Limb (tissue), 2 donors: Measurements from ENCODE around the gene IL16.

Experiments used
- DNase-seq, 2 donors: peaks; one replicate each; pipeline ENCODE4 v3.0.0-alpha.2; 2016; ENCODE audit errors: extremely low spot score in 2 of 2

Gene IL16

DNA sequence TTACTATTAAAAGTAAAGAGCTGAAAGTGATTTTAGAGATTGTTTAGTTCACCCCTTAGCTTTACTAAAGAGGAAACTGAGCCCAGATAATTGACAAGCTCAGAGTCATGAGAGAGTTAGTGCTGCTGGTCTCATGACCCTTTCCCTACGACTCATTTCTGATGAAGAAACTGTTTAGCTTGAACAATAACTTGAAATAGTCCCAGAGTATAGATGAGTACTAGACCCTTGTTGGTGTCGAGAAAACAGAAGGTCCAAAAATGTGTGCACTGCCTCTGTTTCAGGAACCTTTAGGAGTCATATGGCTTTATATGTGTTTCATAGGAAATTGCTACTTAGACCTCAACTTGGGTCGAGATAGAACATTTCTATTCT is 58.2 kb downstream of the IL16 start:
- no peak for DNase-seq

DNA sequence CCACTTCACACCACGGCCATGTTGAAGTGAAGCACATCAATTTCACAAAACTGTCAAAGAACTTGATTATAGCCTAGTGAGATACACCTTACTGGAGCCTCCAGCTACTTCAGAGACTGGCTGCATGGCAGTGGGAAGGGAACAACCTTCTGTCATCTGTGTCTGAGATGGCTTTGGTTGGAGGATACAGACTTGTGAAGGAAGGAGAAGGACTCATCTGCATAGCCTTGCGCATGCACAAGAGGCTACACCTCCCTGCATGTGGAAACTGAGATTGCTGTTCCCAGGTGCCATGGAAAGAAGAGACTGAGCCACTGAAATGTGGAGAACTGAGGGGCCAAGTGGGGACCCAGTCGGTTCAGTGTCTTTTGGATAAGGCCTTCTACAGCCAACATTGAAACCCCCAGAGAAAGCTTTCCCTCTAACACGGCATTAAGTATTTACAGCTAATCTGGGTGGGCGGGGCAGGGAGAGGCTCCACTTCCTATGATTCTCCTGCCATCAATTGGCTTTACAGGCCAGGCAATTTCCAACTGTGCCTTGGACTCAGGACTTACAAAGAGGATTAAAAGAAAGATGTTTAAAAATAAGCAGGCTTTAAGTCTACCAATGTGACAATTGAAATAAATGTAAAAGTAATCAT is 58.8 kb downstream of the IL16 start:
- DNase-seq = no peak

DNA sequence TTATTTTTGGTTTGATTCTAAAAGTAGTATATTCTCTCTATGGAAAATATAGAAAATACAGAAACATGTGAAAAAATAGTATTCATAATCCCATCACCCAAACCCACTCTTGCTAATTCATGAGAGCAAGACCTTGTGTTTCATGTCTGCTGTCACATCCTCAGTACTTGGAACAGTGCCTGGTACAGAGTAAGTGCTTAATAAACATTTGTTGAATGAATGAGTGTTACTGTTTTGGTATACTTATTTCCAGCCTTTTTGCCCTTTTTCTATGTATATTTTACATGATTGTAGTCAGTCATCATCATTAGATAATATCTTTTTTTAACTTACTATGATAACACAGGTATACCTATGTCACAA is 59.3 kb downstream of the IL16 start:
- no peak for DNase-seq

DNA sequence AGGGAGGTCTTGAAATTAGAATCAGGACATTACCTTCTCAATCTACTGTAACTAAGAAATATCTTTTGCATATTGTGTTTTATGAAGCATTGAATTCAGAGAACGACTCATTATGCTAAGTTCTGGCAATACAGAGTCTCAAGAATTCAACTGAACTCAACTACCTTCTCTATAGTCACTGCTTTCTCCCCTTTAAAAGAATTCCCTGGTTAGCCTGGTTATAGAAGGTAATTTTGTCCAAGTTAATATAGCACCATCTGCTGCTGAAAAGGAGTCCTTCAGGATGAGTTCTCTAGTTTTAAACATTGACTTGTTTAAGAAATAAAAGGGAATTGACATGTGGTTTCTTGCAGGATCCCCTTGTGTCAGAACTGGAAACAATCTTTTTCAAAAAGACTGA is 60.2 kb downstream of the IL16 start:
- peak in 1 of 2 donors; percentile 71 for DNase-seq

DNA sequence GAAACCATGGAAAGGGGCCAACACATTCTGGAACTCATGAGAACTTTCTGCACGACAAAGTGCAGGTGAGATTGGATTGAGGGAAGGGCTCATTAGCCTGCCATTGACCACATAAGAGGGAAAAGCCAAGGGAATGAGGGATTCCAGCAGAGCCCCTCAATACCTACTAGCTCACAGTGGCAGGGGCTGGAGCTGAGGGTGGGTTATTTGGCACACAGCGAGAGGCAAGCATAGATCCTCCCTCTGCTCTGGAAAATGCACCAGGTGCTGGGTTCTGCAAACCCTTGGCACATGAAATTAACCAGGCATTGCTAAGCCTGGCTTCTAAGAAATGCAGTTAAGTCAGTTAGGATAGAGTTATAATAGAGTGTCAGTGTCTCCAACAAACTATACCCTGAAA is 60.8 kb downstream of the IL16 start:
- DNase-seq = no peak

DNA sequence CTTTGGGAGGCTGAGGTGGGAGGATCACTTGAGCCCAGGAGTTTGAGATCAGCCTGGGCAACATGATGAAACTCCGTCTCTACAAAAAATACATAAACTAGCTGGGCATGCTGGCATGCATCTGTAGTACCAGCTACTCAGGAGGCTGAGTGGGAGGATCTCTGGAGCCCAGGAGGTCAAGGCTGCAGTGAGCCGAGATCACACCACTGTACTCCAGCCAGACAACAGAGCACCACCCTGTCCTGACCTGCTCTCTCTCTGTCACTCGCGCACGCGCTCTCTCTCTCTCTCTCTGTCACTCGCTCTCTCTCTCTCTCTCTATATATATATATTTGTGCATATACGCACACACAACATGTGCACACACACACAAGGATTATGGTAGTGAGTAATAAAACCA is 61.8 kb downstream of the IL16 start:
- no peak for DNase-seq

DNA sequence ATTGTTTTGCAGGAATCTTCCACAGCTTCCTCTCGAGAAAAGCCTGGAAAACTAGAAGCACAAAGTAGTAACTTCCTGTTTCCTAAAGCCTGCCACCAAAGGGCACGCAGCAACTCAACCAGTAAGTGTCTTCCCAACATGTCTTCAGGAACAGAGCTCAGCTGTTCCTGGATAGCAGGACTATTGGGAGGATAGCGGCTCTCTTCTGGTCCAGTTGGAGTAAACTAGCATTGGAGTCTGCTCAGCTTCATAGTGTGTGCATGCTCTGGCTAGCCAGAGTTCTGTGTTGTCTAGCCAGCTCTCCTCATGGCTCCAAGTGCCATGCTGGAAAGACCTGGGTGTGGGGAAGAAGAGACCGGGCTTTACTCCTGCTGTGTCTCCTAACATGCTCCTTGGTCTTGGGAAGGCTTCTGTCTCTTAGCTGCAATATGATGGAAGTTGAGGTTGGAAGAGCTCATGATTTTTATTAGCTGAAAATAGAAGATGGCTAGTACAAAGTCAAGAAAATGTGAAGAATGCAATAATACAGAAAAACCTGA is 63.1 kb downstream of the IL16 start:
- DNase-seq = no peak

DNA sequence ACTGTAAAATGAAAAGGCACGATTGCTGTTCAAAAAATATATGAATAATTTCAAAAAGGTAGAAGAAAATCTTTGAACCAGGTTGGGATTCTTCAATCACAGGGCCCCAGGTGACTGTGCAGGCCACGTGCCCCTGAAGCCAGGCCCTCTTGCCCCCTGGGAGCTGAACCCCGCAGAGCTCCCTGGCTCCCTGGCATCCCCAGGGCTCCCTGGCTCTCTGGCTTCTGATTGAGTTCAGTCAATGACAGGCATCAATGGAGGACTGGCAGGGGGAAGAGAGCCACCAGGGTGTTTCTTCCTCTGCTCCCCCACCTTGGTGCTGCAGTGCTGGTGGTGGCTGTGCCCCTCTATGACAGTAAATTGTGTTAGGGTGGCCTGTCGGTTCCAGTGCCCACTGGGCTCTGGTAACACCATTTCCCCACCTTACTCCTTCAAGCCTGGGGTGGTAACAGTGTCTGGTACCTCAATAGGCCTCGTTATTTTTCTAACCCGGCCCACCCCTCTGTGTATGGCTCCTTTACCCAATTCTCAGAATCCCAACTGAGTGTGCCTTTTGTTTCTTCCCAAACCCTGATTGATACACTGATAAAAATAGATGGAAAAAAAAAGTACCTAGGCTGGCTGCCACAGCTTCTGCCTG is 64.6 kb downstream of the IL16 start:
- DNase-seq = no peak

DNA sequence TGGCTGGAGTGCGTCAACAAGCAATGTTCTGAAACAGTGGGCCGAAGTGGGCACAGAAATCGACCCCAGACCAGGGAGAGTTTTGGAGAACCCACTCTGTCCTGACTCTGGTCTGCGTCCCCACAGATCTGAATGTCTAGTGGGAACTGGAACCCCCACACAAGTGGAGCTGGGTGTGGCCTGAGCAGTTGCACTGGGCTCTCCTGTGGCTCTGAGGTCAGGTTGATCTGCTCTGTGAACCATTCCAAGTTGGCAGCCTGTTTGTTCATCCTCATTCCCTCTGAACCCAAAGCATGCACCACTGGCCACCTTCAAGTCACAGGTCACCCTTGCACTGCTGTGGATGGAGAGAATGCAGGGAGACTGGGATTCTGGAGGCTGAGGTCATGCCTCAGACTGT is 66.8 kb downstream of the IL16 start:
- DNase-seq = no peak

DNA sequence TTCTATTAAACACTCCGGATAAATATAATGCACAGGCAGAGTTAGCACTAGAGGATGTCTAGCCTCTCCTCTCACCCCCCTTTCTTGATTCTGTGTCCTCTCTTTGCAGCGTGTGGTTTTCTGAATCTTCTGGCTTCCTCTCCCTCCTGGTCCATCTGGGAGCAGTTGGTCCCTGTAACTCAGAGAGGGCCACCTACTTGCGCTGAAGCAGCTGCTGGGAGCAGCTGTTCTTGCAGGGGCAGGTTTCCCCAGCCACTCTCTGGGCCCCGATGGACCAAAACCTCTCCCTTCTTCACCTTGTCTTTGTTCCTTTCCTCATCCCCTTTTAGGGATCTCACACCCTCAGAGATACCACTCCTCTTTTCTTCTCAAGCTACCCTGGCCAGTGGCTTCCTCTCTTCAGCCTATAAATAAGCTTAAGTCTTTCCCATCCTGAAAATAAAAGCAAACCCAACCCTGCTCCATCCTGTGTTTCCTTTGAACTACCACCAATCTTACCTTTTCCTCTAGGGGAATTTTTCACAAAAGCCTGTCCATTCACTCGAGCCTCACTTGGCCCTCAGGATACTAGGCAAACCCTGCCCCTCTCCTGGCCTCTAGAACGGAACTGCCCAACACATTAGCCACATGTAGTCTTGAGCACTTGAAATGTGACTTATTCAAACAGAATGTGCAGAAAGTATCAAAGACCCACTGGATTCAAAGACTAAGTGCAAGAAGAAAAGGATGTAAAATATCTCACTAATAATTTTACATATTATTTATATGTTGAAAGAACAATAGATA is 67.6 kb downstream of the IL16 start:
- DNase-seq = no peak

DNA sequence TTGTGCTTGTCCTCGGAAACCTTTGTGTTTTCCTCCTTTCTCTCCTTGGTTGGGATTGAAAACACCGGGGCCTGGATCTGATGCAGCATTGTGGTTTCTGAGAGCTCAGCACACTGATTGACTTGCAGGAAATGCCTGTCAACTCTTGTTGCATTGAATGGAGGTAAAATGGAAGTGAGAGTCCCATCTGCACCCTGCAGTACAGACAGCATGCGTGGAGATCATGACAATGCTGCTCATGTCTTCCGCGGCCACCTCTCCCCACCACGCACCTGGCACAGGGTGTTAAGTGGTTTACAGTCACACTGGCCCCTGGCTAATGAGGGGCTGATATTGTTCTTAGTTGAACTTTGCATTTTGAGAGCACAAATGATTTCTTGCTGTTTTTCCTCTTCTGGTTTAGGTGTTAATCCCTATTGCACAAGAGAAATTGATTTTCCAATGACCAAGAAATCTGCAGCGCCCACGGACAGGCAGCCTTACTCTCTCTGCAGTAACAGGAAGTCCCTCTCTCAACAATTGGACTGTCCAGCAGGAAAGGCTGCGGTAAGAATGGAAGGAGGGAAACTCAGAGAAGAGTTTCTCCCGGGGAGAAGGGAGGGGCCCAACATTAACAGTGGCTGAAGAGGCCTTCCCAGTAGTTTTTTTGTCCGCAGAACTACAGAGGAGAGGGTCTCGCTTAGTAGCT is 68.7 kb downstream of the IL16 start:
- no peak for DNase-seq

DNA sequence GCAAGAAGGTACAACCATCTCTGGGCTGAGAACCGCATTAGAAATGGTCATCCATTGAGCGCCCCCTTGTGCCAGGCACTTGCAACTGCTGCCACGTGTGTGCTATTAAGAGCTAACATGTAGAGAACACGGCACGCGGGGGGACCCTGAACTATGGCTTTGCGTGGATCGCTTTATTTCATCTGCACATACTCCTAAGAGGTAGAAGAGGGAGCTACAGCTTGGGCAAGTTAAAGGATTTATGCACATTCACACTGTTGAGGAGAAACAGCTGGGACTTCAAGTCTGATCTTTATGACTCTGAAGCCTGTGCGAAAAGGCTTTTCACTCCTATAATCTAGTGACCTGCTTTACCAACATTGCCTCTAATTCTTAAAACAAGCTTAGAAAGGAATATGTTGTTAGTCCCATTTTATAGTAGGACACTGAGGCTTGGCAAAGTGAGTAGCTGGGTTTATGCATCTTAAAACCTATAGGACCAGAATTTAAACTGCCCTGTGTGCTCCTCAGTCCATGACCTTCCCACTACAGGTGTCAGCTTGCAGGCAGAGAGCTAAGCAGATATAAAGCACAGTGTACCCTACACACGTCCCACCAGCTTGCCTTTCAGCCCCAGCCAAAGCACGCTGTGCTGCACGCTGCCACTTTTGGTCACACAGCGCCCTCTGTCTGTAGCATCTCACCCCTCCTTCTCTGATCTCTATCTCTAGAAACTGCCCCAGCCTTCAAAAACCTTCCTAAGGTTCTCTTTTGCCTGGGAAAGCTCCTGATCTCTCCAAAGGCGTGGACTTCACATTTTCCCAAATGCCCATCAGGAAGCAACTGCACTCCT is 69.5 kb downstream of the IL16 start:
- peak; percentile 85 to 89 for DNase-seq

DNA sequence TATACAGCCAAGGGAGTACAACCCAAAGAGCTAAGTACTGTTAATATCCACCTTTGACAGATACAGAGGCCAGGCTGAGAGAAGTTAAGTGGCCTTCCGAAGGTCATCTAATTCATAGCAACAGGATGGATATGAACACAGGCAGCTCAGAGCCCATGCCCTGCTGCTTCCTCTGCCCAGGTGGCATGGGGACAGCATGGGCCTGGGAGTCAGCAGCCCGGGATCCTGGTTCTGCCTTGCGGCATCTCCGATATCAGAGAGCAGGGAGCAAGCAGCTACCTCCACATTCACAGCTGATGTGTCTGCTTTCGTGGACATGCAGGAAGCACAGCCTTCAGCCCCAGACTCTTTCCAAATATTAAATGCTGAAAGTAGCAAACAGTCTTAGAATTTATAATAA is 71.7 kb downstream of the IL16 start:
- no peak for DNase-seq

DNA sequence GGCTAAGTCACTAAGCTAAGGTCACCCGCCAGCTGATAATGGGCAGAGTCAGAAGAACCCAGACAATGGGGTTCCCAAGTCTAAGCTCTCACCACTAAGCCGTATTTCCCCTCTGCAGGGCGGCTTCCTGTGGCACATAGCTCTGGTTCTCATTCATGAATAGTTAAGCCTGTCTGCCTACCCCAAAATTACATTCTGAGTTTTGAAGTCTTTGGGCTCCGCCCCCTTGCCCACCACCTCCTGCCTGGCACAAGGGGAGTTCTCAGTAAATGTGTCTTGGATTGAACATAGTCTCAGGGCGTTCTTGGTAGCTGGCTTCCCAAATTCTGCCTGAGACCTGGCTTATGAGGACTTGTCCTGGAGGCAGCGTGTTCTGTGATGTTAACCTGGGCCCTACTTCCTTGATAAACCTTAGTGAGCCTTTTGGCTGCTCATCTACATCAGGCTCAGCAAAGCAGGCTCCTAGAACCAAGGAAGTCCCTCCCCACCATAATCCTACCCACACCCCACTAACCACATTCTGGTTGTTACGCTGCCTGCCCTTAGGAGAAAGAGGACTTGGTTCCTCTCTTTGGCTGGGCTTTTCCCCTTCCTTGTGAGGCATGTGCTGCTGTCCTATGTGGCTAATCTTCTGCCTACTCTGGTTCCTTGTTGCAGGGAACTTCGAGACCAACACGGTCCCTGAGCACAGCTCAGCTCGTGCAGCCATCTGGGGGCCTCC is 72.4 kb downstream of the IL16 start:
- no peak for DNase-seq

DNA sequence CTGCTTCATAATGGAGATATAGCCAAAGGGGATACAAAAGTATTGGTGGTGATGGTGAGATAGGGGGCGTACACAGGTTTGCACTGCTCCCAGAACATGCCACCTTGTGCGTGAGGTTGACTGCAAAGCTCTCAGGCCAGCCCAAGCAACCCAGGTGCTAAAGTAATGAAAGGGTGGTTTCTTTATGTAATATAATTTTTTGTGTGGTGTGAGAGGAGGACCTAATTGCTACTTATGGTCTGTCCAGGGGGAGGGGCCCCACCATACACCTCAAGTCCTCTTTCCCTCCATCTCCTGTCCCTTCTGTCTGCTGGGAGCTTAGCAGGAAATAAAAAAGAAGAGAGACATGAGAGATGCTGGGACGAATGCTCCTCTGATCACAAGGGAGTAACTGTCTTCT is 73.5 kb downstream of the IL16 start:
- no peak for DNase-seq

DNA sequence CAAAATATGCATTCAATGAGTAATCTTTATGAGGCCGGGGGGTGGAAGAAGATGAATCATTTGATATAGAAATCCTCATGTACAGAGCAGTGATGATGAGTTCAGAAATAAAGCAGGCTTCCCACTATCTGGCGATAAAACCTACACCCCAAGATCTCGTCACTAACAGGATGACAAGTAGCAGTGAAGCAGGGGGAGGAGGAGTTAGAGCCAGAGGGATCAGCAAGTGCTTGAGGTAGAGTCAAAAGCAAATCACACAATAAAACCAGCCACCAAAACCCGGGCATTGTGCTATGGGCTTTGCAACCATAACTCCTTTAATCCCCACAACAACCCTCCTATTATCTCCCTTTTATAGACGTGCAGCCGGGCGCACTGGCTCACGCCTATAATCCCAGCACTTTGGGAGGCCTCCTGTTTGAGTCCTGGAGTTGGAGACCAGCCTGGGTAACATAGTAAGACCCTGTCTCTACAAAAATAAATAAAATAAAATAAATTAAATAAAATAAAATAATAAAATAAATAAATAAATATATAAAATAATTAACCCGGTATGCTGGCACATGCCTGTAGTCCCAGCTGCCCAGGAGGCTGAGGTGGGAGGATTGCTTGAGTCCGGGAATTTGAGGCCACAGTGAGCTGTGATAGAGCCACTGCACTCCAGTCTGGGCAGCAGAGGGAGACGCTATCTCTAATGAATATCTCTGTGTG is 74.3 kb downstream of the IL16 start:
- DNase-seq = no peak

DNA sequence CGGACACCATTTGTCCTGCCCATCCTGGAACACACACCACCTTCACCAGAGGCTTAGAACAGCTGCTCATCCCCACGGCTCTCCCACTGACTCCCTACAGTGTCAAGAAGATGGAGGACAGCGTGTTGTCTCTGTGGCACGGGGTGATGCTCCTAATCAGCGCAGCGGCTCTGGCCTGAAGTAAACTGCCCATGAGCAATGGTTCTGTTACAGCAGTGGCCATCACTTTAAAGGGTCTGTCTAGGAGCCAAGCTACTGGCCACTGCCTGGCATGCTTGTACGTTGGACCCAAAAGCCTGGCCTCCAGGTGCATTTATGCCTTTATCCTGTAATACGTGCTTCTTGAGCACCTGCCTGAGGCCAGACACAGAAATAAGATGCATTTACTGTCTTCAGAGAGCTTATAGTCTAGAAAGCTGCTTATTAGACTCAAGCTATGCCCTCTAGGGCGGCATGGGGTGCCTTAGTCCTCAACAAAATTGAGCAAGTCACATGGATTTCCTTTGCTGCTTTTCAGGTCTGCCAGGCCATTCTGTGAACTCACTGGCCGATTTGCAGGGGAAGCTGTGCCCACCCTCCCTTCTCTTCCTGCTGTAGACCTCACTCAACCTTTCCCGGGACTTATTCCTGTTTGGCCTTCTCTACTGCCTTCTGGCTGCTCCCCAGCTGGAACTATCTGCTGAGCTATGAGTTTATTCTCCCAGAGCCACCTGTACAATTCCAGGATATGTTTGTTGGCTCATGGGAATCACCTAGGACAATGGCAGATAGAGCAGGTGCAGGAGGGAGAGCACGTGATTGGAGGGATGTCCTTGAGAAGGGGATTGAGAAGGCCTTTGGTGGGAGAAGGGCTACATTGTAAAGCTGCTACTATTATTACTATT is 75.3 kb downstream of the IL16 start:
- DNase-seq = no peak

DNA sequence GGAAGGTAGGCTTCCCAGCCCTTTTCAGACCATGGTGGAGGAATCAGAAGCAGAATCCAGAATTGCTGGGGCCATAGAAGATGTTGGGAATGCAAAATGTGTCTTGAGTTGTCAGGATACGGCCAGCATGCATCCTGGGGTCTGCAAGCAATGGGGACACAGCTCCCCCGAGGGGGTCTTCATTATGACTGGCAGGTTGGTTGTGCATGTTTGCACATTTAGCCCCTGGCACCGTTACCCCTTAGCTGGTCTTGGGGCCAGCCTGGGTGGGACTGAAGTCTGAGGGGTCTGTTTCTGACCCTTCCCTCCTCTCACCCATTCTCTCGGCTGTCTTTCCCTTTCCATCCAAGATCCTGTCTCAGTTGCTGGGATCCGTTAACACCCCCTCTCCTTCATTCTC is 76.5 kb downstream of the IL16 start:
- DNase-seq = no peak

DNA sequence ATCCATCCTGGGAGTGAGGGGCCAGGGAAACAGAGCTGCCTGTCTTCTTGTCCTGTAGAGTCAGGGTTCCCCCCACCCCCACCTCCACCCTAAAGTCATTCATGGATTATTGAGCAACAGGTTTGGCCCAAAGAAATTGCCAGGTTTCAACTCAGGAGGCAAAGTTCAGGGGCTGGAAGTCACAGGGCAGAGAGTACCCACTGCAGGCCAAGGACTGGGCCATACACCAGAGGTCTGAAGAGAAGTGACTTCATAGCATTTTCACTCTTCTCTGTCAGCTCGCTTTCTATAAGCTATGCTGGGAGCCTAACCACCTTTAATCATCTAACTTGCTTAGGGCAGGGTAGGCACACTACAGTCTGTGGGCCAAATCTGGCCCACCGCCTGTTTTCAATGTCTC is 77.2 kb downstream of the IL16 start:
- no peak for DNase-seq
